ENCODE measurements around the gene CRACDL. TPM values are rescaled to one million over a fixed set of nuclear protein-coding genes. Genes with fewer than 3 reads are reported as not detected.

CRACDL gene
- total RNA-seq, 1 donor from 2014 or later, result 17.8 TPM

DNA sequence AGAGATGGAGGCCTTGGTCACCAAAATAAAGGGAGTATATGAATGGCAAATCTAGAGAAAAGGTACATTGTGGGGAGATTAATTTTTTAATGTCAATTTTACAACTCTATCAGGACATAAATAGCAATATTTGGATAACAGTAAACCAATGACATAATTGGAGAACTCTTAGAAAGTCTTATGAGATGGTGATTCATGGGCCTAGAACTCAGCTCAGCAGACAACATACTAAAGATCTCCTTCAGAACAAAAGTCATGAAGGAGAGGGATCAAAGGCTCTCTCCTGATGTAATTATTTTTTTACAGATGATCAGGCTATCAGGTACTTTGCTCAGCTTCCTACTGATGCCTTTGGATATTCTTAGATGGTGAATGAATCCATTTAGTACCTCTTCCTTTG is 90.0 kb downstream of the CRACDL start:
- H3K9me3 ChIP-seq, result no peaks in the 10 kb centered on the region
- no peak for ATAC-seq
- intact Hi-C loops (cut with DNase I), result no loop called here
- no peaks in the 10 kb centered on the region for H3K36me3 ChIP-seq
- DNase-seq, result no peak
- no peaks in the 10 kb centered on the region for H3K4me1 ChIP-seq
- TF ChIP-seq, protein P1, sequence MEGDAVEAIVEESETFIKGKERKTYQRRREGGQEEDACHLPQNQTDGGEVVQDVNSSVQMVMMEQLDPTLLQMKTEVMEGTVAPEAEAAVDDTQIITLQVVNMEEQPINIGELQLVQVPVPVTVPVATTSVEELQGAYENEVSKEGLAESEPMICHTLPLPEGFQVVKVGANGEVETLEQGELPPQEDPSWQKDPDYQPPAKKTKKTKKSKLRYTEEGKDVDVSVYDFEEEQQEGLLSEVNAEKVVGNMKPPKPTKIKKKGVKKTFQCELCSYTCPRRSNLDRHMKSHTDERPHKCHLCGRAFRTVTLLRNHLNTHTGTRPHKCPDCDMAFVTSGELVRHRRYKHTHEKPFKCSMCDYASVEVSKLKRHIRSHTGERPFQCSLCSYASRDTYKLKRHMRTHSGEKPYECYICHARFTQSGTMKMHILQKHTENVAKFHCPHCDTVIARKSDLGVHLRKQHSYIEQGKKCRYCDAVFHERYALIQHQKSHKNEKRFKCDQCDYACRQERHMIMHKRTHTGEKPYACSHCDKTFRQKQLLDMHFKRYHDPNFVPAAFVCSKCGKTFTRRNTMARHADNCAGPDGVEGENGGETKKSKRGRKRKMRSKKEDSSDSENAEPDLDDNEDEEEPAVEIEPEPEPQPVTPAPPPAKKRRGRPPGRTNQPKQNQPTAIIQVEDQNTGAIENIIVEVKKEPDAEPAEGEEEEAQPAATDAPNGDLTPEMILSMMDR (IDR thresholded peaks at IDR 0.05), result no peak
- H3K4me3 ChIP-seq, result no peak overlapping the region
- H3K27ac ChIP-seq, result no peak overlapping the region
- no peaks in the 10 kb centered on the region for H3K27me3 ChIP-seq (ENCODE audit: low read depth)

DNA sequence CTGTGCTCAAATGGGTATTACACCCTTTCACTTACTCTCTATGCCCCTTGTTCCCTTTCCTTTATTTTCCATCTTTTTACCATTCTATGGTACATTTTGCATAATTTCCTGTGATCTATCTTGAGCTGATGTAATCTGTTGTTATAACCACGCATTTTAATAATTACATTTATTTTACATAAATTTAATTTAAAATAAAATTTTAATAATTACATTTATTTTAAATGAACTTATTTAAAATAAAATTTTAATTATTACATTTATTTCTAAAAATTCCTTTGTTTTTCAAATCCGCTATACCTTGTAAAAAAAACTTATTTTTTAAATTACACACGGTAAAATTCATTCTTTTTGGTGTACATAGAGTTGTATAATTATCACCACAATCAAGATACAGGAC is 93.9 kb downstream of the CRACDL start:
- no peak overlapping the region for H3K27ac ChIP-seq
- no peaks in the 10 kb centered on the region for H3K9me3 ChIP-seq
- H3K36me3 ChIP-seq, result no peaks in the 10 kb centered on the region
- no peaks in the 10 kb centered on the region for H3K27me3 ChIP-seq (ENCODE audit: low read depth)
- no peaks in the 10 kb centered on the region for H3K4me1 ChIP-seq
- intact Hi-C loops (cut with DNase I), result no loop called here
- TF ChIP-seq, protein P1 (IDR thresholded peaks at IDR 0.05), result no peak
- ATAC-seq (no peak), DNase-seq (no peak)
- no peak overlapping the region for H3K4me3 ChIP-seq

DNA sequence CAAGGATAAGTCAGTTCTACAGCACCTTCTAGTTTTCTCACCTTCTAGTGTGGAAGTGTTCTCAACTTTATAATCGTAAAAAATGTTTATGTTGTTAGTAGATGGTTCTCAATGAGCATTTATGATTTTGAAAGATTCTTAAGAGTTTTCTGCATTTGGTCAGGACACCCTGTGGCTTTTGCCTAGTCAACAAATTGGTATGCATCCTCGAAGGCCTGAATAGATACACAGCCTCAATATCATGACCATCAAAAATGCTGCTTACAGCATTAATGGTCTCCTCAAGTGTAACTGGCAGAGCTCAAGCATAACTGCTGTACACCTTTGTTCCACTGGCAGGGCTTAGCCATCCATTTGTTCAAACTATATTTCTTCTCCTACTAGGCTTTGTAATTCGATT is 96.7 kb downstream of the CRACDL start:
- no peak for ATAC-seq
- H3K4me1 ChIP-seq, result no peaks in the 10 kb centered on the region
- no peaks in the 10 kb centered on the region for H3K9me3 ChIP-seq
- H3K4me3 ChIP-seq, result no peak overlapping the region
- intact Hi-C loops (cut with DNase I), result loop anchor here (5.0 kb wide), 1 partner anchor 192 kb away; no protein-coding TSS in a partner anchor
- TF ChIP-seq, protein P1 (IDR thresholded peaks at IDR 0.05), result no peak
- DNase-seq, result no peak
- H3K27me3 ChIP-seq (ENCODE audit: low read depth), result no peaks in the 10 kb centered on the region
- H3K36me3 ChIP-seq, result no peaks in the 10 kb centered on the region
- H3K27ac ChIP-seq, result no peak overlapping the region

DNA sequence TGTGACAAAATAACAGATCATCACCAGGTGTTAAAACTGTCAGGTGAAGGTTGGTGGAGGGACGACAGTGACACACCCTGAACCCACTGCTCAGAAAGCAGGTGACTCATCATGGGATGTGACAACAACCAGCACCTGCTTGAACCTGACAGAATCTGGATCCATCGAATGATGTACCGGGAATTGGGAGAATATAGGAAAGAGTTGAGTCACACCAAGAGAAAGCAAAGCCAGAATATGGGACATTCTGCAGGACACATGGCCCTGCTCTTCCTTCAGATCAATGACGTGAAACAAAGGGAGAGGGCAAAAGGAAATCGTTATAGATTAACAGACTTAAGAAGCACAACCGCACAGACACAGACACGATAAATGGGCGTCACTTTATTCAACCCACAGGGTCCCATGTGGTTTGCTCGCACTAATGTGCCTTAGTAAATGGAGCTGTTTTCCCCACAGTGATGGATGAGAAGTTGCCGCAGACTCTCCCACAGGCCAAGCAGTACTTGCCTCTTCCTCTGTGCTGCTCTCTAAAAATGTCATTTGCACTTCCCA is 100.1 kb downstream of the CRACDL start:
- intact Hi-C loops (cut with DNase I), result loop anchor here (5.0 kb wide), 1 partner anchor 189 kb away; no protein-coding TSS in a partner anchor
- no peaks in the 10 kb centered on the region for H3K36me3 ChIP-seq
- no peak for ATAC-seq
- no peak overlapping the region for H3K27ac ChIP-seq
- TF ChIP-seq, protein P1 (IDR thresholded peaks at IDR 0.05), result no peak
- no peaks in the 10 kb centered on the region for H3K9me3 ChIP-seq
- no peaks in the 10 kb centered on the region for H3K27me3 ChIP-seq (ENCODE audit: low read depth)
- H3K4me3 ChIP-seq, result no peak overlapping the region
- DNase-seq, result no peak
- peaks cover 30% of the 10 kb centered on the region for H3K4me1 ChIP-seq

DNA sequence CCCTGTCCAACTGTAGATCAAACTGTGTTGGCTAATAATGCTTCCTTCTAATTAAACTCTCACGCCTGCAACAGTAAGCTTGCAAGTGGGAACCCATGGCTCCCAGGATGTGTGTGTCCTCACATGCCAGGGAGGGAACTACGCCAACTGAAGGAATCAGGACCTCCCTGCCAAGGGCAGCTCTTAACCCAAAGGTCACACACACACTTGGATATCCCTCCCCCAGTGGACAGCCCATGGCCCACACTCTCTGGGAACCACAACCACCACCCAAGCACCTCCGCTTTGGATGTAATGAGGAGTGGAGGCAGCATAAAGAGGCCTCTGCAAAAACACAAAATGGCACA is 102.1 kb downstream of the CRACDL start:
- intact Hi-C loops (cut with DNase I), result no loop called here

More for the DNA sequence above, 102.1 kb downstream of the CRACDL start:
- TF ChIP-seq, protein P1 (IDR thresholded peaks at IDR 0.05), result no peak
- Histone ChIP-seq H3K9me3 (no peaks in the 10 kb centered on the region), H3K4me1 (peaks cover 34% of the 10 kb centered on the region), H3K27ac (peak overlapping the region; percentile 65), H3K4me3 (no peak overlapping the region), H3K36me3 (no peaks in the 10 kb centered on the region), H3K27me3 (ENCODE audit: low read depth) (no peaks in the 10 kb centered on the region)
- no peak for ATAC-seq
- DNase-seq, result no peak

Data from lower lobe of right lung (tissue), 2 donors.